ENCODE data around the gene WFS1. TPM values are rescaled to one million over a fixed set of nuclear protein-coding genes. Genes with fewer than 3 reads are reported as not detected.

WFS1 gene
- total and polyA plus RNA-seq, 9 of the 15 experiments (the other 6 are each of a cell fraction or from before 2014, with no cell fraction given) = 0.01 to 0.29 (median 0.03) TPM; not detected in 5

DNA sequence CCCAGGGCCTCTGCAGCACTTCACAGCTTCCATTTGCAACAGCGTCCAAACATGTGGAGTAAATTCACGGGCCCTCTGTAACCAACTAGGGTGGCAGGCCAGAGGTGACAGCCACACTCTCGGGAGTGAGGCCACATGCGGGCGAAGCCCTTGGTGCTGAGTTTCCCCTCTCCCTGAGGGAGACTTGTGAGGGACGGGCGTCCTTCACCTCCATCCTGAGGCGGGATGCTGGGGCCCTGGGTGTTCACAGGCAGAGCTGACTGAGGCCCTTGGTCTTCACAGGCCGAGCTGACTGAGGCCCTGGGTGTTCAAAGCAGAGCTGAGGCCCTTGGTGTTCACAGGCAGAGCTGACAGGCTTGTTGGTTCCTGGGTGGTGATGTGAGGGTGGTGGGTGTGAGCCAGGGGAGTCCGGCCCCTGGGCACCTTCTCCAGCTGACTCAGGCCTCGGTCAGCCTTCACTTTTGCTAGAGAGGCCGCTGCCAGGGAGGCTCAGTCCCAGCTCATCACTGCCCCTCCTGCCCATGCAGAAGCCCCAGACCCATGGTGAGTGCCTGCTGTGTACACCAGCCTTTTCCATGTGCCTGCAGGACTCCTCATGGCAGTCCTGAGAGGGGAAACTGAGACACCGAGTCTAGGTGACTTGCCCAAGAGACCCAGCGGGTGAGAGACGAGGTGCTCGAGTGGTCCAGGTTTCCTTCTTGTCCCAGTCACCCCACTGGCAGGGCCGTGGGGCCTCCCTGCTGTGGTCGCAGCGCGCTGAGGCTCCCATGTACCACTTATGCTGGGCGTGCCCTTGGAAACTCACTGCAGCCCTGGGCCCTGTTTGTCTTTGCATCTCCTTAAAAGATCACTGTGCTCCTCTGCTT, 8.5 kb downstream of the WFS1 start:
- POLR2A ChIA-PET = no interaction called here
- Histone ChIP-seq H2AFZ (ENCODE audit: low read depth, low read length) (no peak overlapping the region), H4K20me1 (replicated peaks; ENCODE audit: control insufficient read depth, insufficient read depth, low read length) (peaks cover 11% of the 10 kb centered on the region; the same call in 1 of the 2 replicates), H3K9me3 (replicated peaks; ENCODE audit: control insufficient read depth, insufficient read depth, low read depth, low read length) (no peaks in the 10 kb centered on the region), H3K79me2 (ENCODE audit: control insufficient read depth, insufficient read depth, low read length) (no peaks in the 10 kb centered on the region), H3K36me3 (ENCODE audit: control insufficient read depth, insufficient read depth, low read length) (no peaks in the 10 kb centered on the region), H3K27me3 (ENCODE audit: control insufficient read depth in 2 of 2, insufficient read depth in 2 of 2, low read length in 2 of 2) (peaks cover 3 to 70% of the 10 kb centered on the region in 2 experiments; a peak in 3 of 5 replicates), H3K27ac (ENCODE audit: extremely low read depth, low read depth, low read length) (no peak overlapping the region), H3K4me1 (replicated peaks in 1 of 2; ENCODE audit: control insufficient read depth in 2 of 2, insufficient read depth in 2 of 2, low read length in 2 of 2) (peaks cover 0 to 5% of the 10 kb centered on the region in 2 experiments; a peak in 2 of 5 replicates), H3K4me3 (no peak overlapping the region), H3K9me1 (ENCODE audit: control insufficient read depth, insufficient read depth, low read length) (no peaks in the 10 kb centered on the region), H3K9ac (ENCODE audit: insufficient read depth in 1 of 2, low read depth in 2 of 2, low read length in 2 of 2) (no peak overlapping the region; a peak in 1 of 4 replicates), H3K4me2 (ENCODE audit: insufficient read depth, low read length) (no peak overlapping the region)
- CTCF ChIA-PET (ENCODE audit: low intra/inter-chr PET ratio) = no interaction called here
- in situ Hi-C loops (cut with MboI) (no loop called here), intact Hi-C loops (cut with micrococcal nuclease) (no loop called here)
- DNase-seq (ENCODE audit: extremely low read depth in 1 of 4, low spot score in 3 of 4) (no peak), FAIRE-seq (no peak), ATAC-seq (no peak)
- WGBS (ENCODE audit: insufficient coverage, low coverage, missing lambda C conversion rate) = 1% methylated on average over 20 of the region's 21 CpGs
- BruUV-seq (replicated peaks) = no TSS peak
- TF ChIP-seq BRCA1 (IDR thresholded peaks at IDR 0.05) (no peak), BRCA1 (CRISPR knock-in tag; IDR thresholded peaks at IDR 0.05) (no peak), ZNF134 (CRISPR knock-in tag; conservative IDR thresholded peaks at IDR 0.05) (no peak), HNRNPLL (IDR thresholded peaks at IDR 0.05; ENCODE audit: low read depth, low read length, poor library complexity, severe bottlenecking) (no peak), RBBP5 (IDR thresholded peaks at IDR 0.05; ENCODE audit: borderline replicate concordance, insufficient read depth, low read length, poor library complexity, severe bottlenecking) (no peak), NCOA6 (IDR thresholded peaks at IDR 0.05) (no peak), ETV6 (IDR thresholded peaks at IDR 0.05; ENCODE audit: borderline replicate concordance in 1 of 2, low read depth in 2 of 2, low read length in 1 of 2) (no peak), ETV6 (CRISPR knock-in tag; IDR thresholded peaks at IDR 0.05; ENCODE audit: borderline replicate concordance) (no peak), MAFF (IDR thresholded peaks at IDR 0.05; ENCODE audit: low read length) (no peak), PYGO2 (tag; IDR thresholded peaks at IDR 0.05) (no peak), NFIC (IDR thresholded peaks at IDR 0.05) (no peak), ZNF778 (CRISPR knock-in tag; IDR thresholded peaks at IDR 0.05) (no peak), TARDBP (IDR thresholded peaks at IDR 0.05) (no peak), CHD2 (IDR thresholded peaks at IDR 0.05; ENCODE audit: low read depth, low read length) (no peak)
- TF ChIP-seq, protein P1, sequence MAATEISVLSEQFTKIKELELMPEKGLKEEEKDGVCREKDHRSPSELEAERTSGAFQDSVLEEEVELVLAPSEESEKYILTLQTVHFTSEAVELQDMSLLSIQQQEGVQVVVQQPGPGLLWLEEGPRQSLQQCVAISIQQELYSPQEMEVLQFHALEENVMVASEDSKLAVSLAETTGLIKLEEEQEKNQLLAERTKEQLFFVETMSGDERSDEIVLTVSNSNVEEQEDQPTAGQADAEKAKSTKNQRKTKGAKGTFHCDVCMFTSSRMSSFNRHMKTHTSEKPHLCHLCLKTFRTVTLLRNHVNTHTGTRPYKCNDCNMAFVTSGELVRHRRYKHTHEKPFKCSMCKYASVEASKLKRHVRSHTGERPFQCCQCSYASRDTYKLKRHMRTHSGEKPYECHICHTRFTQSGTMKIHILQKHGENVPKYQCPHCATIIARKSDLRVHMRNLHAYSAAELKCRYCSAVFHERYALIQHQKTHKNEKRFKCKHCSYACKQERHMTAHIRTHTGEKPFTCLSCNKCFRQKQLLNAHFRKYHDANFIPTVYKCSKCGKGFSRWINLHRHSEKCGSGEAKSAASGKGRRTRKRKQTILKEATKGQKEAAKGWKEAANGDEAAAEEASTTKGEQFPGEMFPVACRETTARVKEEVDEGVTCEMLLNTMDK (IDR thresholded peaks at IDR 0.05; ENCODE audit: borderline replicate concordance, insufficient read depth, low read depth, low read length, poor library complexity, severe bottlenecking) = no peak
- TF ChIP-seq, protein P2, sequence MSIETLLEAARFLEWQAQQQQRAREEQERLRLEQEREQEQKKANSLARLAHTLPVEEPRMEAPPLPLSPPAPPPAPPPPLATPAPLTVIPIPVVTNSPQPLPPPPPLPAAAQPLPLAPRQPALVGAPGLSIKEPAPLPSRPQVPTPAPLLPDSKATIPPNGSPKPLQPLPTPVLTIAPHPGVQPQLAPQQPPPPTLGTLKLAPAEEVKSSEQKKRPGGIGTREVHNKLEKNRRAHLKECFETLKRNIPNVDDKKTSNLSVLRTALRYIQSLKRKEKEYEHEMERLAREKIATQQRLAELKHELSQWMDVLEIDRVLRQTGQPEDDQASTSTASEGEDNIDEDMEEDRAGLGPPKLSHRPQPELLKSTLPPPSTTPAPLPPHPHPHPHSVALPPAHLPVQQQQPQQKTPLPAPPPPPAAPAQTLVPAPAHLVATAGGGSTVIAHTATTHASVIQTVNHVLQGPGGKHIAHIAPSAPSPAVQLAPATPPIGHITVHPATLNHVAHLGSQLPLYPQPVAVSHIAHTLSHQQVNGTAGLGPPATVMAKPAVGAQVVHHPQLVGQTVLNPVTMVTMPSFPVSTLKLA (conservative IDR thresholded peaks at IDR 0.05) = no peak
- TF ChIP-seq, protein P3, sequence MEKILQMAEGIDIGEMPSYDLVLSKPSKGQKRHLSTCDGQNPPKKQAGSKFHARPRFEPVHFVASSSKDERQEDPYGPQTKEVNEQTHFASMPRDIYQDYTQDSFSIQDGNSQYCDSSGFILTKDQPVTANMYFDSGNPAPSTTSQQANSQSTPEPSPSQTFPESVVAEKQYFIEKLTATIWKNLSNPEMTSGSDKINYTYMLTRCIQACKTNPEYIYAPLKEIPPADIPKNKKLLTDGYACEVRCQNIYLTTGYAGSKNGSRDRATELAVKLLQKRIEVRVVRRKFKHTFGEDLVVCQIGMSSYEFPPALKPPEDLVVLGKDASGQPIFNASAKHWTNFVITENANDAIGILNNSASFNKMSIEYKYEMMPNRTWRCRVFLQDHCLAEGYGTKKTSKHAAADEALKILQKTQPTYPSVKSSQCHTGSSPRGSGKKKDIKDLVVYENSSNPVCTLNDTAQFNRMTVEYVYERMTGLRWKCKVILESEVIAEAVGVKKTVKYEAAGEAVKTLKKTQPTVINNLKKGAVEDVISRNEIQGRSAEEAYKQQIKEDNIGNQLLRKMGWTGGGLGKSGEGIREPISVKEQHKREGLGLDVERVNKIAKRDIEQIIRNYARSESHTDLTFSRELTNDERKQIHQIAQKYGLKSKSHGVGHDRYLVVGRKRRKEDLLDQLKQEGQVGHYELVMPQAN (IDR thresholded peaks at IDR 0.05; ENCODE audit: borderline replicate concordance) = no peak

All from K562 (cell line).